K562 (cell line): Measurements from ENCODE around the gene FCAMR. TPM values are rescaled to one million over a fixed set of nuclear protein-coding genes. Genes with fewer than 3 reads are reported as not detected.

Source experiments
- ARID2 ChIP-seq: fragments of 450-650 bp; IDR thresholded peaks from 2 replicates; pipeline ENCODE4 v1.6.1; 2017; ENCODE audit warnings: antibody characterized with exemption, mild to moderate bottlenecking
- CBFA2T3 ChIP-seq: fragments of 450-650 bp; IDR thresholded peaks from 2 replicates; pipeline ENCODE4 v1.6.1; 2017
- HBP1 ChIP-seq: fragments of 450-650 bp; formaldehyde crosslinking; IDR thresholded peaks from 2 replicates; pipeline ENCODE4 v1.4.0; 2022; ENCODE audit warnings: missing genetic modification characterization
- JUNB ChIP-seq: fragments of 450-650 bp; formaldehyde crosslinking; conservative IDR thresholded peaks from 2 replicates; pipeline ENCODE4 v1.4.0; 2020; ENCODE audit warnings: mild to moderate bottlenecking
- NCOA6 ChIP-seq: fragments of 450-650 bp; IDR thresholded peaks from 2 replicates; pipeline ENCODE4 v1.6.1; 2017; ENCODE audit warnings: mild to moderate bottlenecking
- PRDM10 ChIP-seq: fragments of 450-650 bp; IDR thresholded peaks from 2 replicates; pipeline ENCODE4 v1.6.1; 2018; ENCODE audit not compliant: partially characterized antibody
- TSHZ1 ChIP-seq: fragments of 250-450 bp; sonication (Bioruptor Pico); IDR thresholded peaks from 2 replicates; pipeline ENCODE4 v1.4.0; 2020; ENCODE audit warnings: mild to moderate bottlenecking, moderate library complexity
- polyA plus RNA-seq, 8 experiments: library from polyadenylated mRNA; depleted of rRNA in 4 of 8; stranded (reverse) in 5 of 8; unstranded in 3 of 8; fragments of >200 nt; fragmentation: Nextera tagmentation in 2 of 8; fragmentation: Illumina TruSeq in 1 of 8; extraction: Ambion mirVana in 2 of 8; extraction: Trizol in 1 of 8; gene quantifications; 2 replicates each; pipeline versions ENCODE4 v1.2.1 to v1.2.3, GENCODE V29; 2011 to 2014; ENCODE audit warnings: inconsistent platforms in 1 of 8, missing spikeins in 1 of 8
- total RNA-seq, 7 experiments: library from RNA; depleted of rRNA in 6 of 7; stranded (reverse); fragments of >200 nt in 6 of 7; fragmentation: Illumina TruSeq in 2 of 7; extraction: Trizol in 2 of 7; gene quantifications; 2 replicates each; pipeline versions ENCODE4 v1.2.1 to v1.2.3, GENCODE V29; 2011 to 2021; ENCODE audit warnings: low replicate concordance in 1 of 7

Gene FCAMR
- total and polyA plus RNA-seq, 9 of the 15 experiments (the other 6 are each of a cell fraction or from before 2014, with no cell fraction given): not detected

GRCh38 chr1:206923009-206923960 lies 47.0 kb downstream of the FCAMR start (continued):
- TF ChIP-seq TSHZ1 (no peak), CBFA2T3 (peak; percentile 34; the same call in 1 of the 2 replicates), JUNB (CRISPR knock-in tag) (no peak), ARID2 (peak; percentile 42; the same call in 1 of the 2 replicates), HBP1 (CRISPR knock-in tag) (peak; percentile 17; the same call in 1 of the 2 replicates), NCOA6 (no peak), PRDM10 (peak; percentile 34)
